GM12878 (cell line): ENCODE measurements around the gene RASAL3. TPM values are rescaled to one million over a fixed set of nuclear protein-coding genes. Genes with fewer than 3 reads are reported as not detected.

Experiments
- ATAC-seq: fragments of 200-7000 bp; cut with Tn5 transposase; 3 replicates; pipeline ENCODE4 v1.9.1; 2020; ENCODE audit warnings: mild to moderate bottlenecking, moderate library complexity
- BruUV-seq: library from RNA; stranded (reverse); fragments of 400-500 nt; replicated peaks from 2 replicates; lab custom pipeline; 2021; lab: Mats Ljungman, UMichigan
- CTCF ChIA-PET: fragments of 300-600 bp; sonication (Branson Sonifier 250); formaldehyde crosslinking; extraction: SDS; loops from one replicate; lab custom pipeline; 2021; ENCODE audit warnings: inconsistent platforms; lab: Yijun Ruan, JAX
- POLR2A ChIA-PET: fragments of 350-600 bp; formaldehyde crosslinking; extraction: SDS; loops from one replicate; lab custom pipeline; 2021; ENCODE audit warnings: inconsistent platforms; lab: Charles Lee
- RAD21 ChIA-PET: fragments of 300-600 bp; sonication (Branson Sonifier 250); formaldehyde crosslinking; loops from one replicate; lab custom pipeline; 2023; ENCODE audit warnings: antibody characterized with exemption; ENCODE audit not compliant: unreplicated experiment; lab: Charles Lee
- SMC1A ChIA-PET: fragments of 300-600 bp; sonication (Branson Sonifier 250); formaldehyde crosslinking; loops from one replicate; lab custom pipeline; 2023; ENCODE audit not compliant: unreplicated experiment, uncharacterized antibody; lab: Charles Lee
- DNase-seq: peaks from one replicate; pipeline ENCODE4 v3.0.0-alpha.2; 2011; ENCODE audit warnings: low read depth, low spot score
- FAIRE-seq: peaks from 3 replicates; lab custom pipeline; 2011; peaks lifted over from hg19 to GRCh38; lab: Jason Lieb, UNC
- H2AFZ ChIP-seq: 2 replicates; pipeline ENCODE4 v1.6.0; 2011; ENCODE audit warnings: low read depth, low read length, control low read depth; ENCODE audit not compliant: control insufficient read depth
- H3K27ac ChIP-seq: 2 replicates; pipeline ENCODE4 v1.5.1; 2011; ENCODE audit warnings: control low read depth; ENCODE audit not compliant: control insufficient read depth, insufficient read depth
- H3K27me3 ChIP-seq, 2 experiments: replicated peaks in 1 of 2; 2 replicates each; pipeline versions ENCODE4 v1.6.0 to v1.6.1; 2011; ENCODE audit warnings: low read length in 1 of 2; ENCODE audit not compliant: control insufficient read depth in 2 of 2, insufficient read depth in 2 of 2
- H3K36me3 ChIP-seq, 2 experiments: 2 replicates each; pipeline ENCODE4 v1.5.1; 2011; ENCODE audit warnings: low read length in 1 of 2; ENCODE audit not compliant: control insufficient read depth in 2 of 2, insufficient read depth in 2 of 2
- H3K4me1 ChIP-seq: 2 replicates; pipeline ENCODE4 v1.6.1; 2011; ENCODE audit warnings: mild to moderate bottlenecking, low read length, moderate library complexity, mixed read lengths; ENCODE audit not compliant: control insufficient read depth, insufficient read depth
- H3K4me2 ChIP-seq: 2 replicates; pipeline ENCODE4 v1.6.0; 2011; ENCODE audit warnings: control low read depth; ENCODE audit not compliant: control insufficient read depth, insufficient read depth
- H3K4me3 ChIP-seq: fragments of 200-600 bp; sonication (generic); 2 replicates; pipeline ENCODE4 v1.5.1; 2016
- H3K79me2 ChIP-seq: 2 replicates; pipeline ENCODE4 v1.6.0; 2011; ENCODE audit warnings: low read length; ENCODE audit not compliant: control insufficient read depth, insufficient read depth
- H3K9ac ChIP-seq: 2 replicates; pipeline ENCODE4 v1.8.0; 2011; ENCODE audit warnings: low read length, control low read depth, mixed read lengths; ENCODE audit not compliant: control insufficient read depth, insufficient read depth
- H3K9me3 ChIP-seq: replicated peaks from 3 replicates; pipeline ENCODE4 v1.5.1; 2011; ENCODE audit warnings: mild to moderate bottlenecking, low read length; ENCODE audit not compliant: control insufficient read depth, insufficient read depth
- H4K20me1 ChIP-seq: 2 replicates; pipeline ENCODE4 v1.6.0; 2011; ENCODE audit not compliant: control insufficient read depth, insufficient read depth
- CBFB ChIP-seq: IDR thresholded peaks from 2 replicates; pipeline ENCODE4 v1.6.1; 2016; ENCODE audit warnings: antibody characterized with exemption, low read depth
- NFIC ChIP-seq: IDR thresholded peaks from 2 replicates; pipeline ENCODE4 v1.6.1; 2012; ENCODE audit warnings: low read depth, mild to moderate bottlenecking, inconsistent platforms, low read length, moderate library complexity
- POLR2AphosphoS2 ChIP-seq: IDR thresholded peaks from 2 replicates; pipeline ENCODE4 v1.6.1; 2011; ENCODE audit warnings: low read depth, mild to moderate bottlenecking, low read length, improper control_type of control experiment, moderate library complexity
- SIN3A ChIP-seq: IDR thresholded peaks from 2 replicates; pipeline ENCODE4 v1.6.1; 2012; ENCODE audit warnings: low read depth, low read length, improper control_type of control experiment
- SMC3 ChIP-seq: IDR thresholded peaks from 2 replicates; pipeline ENCODE4 v1.6.1; 2011; ENCODE audit warnings: low read length, improper control_type of control experiment, borderline replicate concordance
- TCF3 ChIP-seq: IDR thresholded peaks from 2 replicates; pipeline ENCODE4 v1.6.1; 2012; ENCODE audit warnings: low read depth, mild to moderate bottlenecking, low read length, borderline replicate concordance; ENCODE audit not compliant: insufficient read depth
- TCF7 ChIP-seq: IDR thresholded peaks from 2 replicates; pipeline ENCODE4 v1.6.1; 2014; ENCODE audit warnings: antibody characterized with exemption, borderline replicate concordance
- ZNF274 ChIP-seq: IDR thresholded peaks from one replicate; pipeline ENCODE4 v1.8.0; 2011; ENCODE audit not compliant: insufficient read length, insufficient read depth
- WGBS: methylation state at CpG from one replicate; pipeline ENCODE4 v1.1.6; 2016; ENCODE audit warnings: low lambda C conversion rate; ENCODE audit not compliant: insufficient replicate concordance, insufficient coverage; ENCODE audit errors: missing lambda C conversion rate; 5-methylcytosine and 5-hydroxymethylcytosine counted together
- in situ Hi-C: fragments of 300-500 bp; cut with MboI; formaldehyde crosslinking; loops from 9 replicates; pipeline ENCODE4 v1.14.3; 2018; ENCODE audit warnings: mixed read lengths
- intact Hi-C: fragments of 100-400 bp; cut with micrococcal nuclease; formaldehyde crosslinking; loops from one replicate; pipeline ENCODE4 v1.14.2; 2022; ENCODE audit not compliant: unreplicated experiment
- polyA plus RNA-seq, 11 experiments: library from polyadenylated mRNA; depleted of rRNA in 4 of 11; unstranded in 6 of 11; stranded (reverse) in 5 of 11; fragments of >200 nt; fragmentation: Nextera tagmentation in 4 of 11; fragmentation: Illumina TruSeq in 1 of 11; extraction: Ambion mirVana in 4 of 11; extraction: Trizol in 1 of 11; gene quantifications; 1 replicate in 1 of 11; 2 replicates in 10 of 11; pipeline versions ENCODE4 v1.2.1 to v1.2.3, GENCODE V29; 2011 to 2016; ENCODE audit warnings: inconsistent platforms in 2 of 11, missing spikeins in 2 of 11, low read depth in 1 of 11
- total RNA-seq, 4 experiments: library from RNA; depleted of rRNA in 3 of 4; stranded (reverse); fragments of >200 nt in 3 of 4; fragmentation: Illumina TruSeq in 1 of 4; extraction: Trizol in 1 of 4; gene quantifications; 2 replicates each; pipeline versions ENCODE4 v1.2.1 to v1.2.3, GENCODE V29; 2013 to 2021
- TF ChIP-seq, protein P1 (sequence below): fragments of 450-650 bp; IDR thresholded peaks from 2 replicates; pipeline ENCODE4 v1.6.1; 2014; ENCODE audit warnings: mild to moderate bottlenecking
- TF ChIP-seq, protein P2 (sequence below): fragments of 450-650 bp; IDR thresholded peaks from 2 replicates; pipeline ENCODE4 v1.6.1; 2017; ENCODE audit warnings: low read depth, mild to moderate bottlenecking, moderate library complexity

The RASAL3 gene
- total and polyA plus RNA-seq, 10 of the 15 experiments (the other 5 are each of a cell fraction or from before 2014, with no cell fraction given), result 1.7 to 81.3 (median 23.2) TPM

DNA sequence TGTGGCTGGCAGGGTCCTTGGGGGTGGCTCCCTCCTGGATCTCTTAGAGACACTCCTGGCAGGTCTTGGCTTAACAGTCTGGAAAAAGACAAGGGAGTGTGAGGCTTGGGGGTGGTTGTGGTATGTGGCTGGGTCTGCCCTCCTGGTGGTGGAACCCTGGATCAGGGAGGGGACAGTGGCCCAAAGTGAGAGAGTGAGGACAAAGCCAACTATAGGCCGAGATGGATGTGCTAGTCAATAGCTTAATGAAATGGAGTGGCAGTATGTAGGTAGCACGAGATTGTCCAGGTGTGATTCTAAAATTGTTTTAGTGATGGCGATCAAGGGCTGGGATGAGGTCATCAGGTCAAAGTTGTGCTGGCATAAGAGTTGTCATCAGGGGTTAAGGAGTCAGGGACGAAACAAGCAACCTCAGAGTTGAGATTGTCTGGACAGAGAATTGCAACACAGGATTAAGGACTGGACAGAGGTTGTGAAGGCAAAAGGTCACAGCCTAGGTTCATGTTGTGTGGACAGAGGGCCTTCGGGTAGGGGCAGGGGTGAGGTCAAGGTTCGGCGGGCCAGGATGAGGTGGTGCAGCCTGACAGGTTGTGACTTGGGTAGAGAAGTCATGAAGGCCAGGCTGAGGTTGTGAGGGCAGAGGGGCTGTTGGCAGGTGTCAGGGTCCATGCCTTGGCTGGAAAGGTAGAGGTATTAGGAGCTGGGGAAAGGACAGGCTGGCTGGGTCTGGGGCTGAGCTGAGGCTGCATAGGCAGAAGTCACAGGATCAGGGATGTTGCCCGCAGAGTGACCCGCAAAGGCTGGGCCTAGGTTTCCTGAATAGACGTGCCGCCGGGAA, 4.5 kb upstream of the RASAL3 start:
- CTCF ChIA-PET, result interaction anchor here (2.1 kb wide), 1 partner anchor 50 kb away, joined by 7 read pairs; the partner anchor contains the start of gene AKAP8L
- no peak overlapping the region for H3K9ac ChIP-seq
- FAIRE-seq (no peak), ATAC-seq (no peak), DNase-seq (no peak)
- peak overlapping the region; percentile 16 for H2AFZ ChIP-seq
- H4K20me1 ChIP-seq, result no peaks in the 10 kb centered on the region
- H3K4me3 ChIP-seq, result no peak overlapping the region
- H3K27me3 ChIP-seq, result no peaks in the 10 kb centered on the region
- POLR2A ChIA-PET, result no interaction called here
- H3K9me3 ChIP-seq, result no peaks in the 10 kb centered on the region; the same call in 2 of the 3 replicates
- peaks cover 17% of the 10 kb centered on the region for H3K4me1 ChIP-seq
- RAD21 ChIA-PET, result interaction anchor here (1.0 kb wide), 1 partner anchor 87 kb away, joined by 3 read pairs; no protein-coding TSS in a partner anchor
- in situ Hi-C loops, result no loop called here
- no peak overlapping the region for H3K27ac ChIP-seq
- H3K4me2 ChIP-seq, result peak overlapping the region; percentile 66; the same call in 1 of the 2 replicates
- H3K79me2 ChIP-seq, result peaks cover 9% of the 10 kb centered on the region
- SMC1A ChIA-PET, result interaction anchor here (0.7 kb wide), 1 partner anchor 149 kb away, joined by 4 read pairs; no protein-coding TSS in a partner anchor
- BruUV-seq, result no TSS peak
- 67% methylated on average over 12 of the region's 12 CpGs for WGBS
- intact Hi-C loops, result loop anchor here (5.0 to 10.0 kb wide), 2 partner anchors 54 to 88 kb away; partner anchors contain the start of gene AKAP8L
- TF ChIP-seq SIN3A (no peak), SMC3 (no peak), POLR2AphosphoS2 (no peak), ZNF274 (no peak), NFIC (no peak), TCF7 (no peak), TCF3 (no peak), CBFB (no peak)
- TF ChIP-seq, protein P1, sequence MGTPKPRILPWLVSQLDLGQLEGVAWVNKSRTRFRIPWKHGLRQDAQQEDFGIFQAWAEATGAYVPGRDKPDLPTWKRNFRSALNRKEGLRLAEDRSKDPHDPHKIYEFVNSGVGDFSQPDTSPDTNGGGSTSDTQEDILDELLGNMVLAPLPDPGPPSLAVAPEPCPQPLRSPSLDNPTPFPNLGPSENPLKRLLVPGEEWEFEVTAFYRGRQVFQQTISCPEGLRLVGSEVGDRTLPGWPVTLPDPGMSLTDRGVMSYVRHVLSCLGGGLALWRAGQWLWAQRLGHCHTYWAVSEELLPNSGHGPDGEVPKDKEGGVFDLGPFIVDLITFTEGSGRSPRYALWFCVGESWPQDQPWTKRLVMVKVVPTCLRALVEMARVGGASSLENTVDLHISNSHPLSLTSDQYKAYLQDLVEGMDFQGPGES, result no peak
- TF ChIP-seq, protein P2, sequence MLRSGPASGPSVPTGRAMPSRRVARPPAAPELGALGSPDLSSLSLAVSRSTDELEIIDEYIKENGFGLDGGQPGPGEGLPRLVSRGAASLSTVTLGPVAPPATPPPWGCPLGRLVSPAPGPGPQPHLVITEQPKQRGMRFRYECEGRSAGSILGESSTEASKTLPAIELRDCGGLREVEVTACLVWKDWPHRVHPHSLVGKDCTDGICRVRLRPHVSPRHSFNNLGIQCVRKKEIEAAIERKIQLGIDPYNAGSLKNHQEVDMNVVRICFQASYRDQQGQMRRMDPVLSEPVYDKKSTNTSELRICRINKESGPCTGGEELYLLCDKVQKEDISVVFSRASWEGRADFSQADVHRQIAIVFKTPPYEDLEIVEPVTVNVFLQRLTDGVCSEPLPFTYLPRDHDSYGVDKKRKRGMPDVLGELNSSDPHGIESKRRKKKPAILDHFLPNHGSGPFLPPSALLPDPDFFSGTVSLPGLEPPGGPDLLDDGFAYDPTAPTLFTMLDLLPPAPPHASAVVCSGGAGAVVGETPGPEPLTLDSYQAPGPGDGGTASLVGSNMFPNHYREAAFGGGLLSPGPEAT, result no peak
- H3K36me3 ChIP-seq, result no peaks in the 10 kb centered on the region
